ENCODE measurements around the gene FAM120AOS.

Gene FAM120AOS

DNA sequence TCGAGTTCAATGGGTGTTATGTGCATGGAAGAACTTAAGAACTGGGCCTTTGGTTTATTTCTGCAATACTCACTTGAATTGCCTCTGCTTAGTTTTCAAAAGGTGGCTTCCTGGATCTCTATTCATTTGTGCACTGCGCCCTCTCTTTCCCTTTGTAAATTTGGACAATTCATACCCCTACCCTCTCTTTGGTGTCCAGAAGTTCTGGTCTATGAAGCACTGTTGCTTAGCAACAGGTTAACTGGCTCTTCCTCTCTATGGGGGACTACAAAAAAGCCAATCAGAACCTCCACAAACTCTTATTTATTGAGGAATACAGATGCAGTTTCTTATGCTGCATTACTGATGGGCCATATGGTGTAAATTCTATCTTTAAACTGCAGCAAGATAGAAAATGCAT is 15.4 kb downstream of the FAM120AOS start:
- no peak for DNase-seq (ENCODE audit: low read depth)

GRCh38 chr9:93436655-93437407 is 16.6 kb downstream of the FAM120AOS start:
- no peak for DNase-seq (ENCODE audit: low read depth)

GRCh38 chr9:93436218-93436617 is 17.2 kb downstream of the FAM120AOS start:
- DNase-seq (ENCODE audit: low read depth): no peak

DNA sequence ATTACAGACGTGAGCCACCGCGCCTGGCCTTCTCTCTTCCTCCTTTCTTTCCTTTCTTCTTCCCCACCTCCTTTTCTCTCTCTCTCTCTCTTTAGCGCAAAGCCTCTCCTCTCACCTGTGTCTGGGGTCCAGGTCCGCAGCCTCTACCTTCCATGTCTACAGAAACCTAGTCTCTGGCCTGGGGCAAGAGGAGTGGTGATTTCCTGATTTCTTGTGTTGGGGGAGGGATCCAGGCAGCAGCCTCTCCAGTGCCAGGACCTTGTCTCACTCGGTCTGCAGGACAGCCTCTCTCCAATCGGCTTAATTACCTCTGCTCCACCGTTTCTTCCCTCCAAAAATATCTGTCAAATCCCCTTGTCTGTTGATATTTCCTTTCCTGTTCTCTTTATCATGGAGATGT is 18.0 kb downstream of the FAM120AOS start:
- no peak for DNase-seq (ENCODE audit: low read depth)

GRCh38 chr9:93434056-93434455 is 19.3 kb downstream of the FAM120AOS start:
- no peak for DNase-seq (ENCODE audit: low read depth)

GRCh38 chr9:93432964-93433363 is 20.4 kb downstream of the FAM120AOS start:
- no peak for DNase-seq (ENCODE audit: low read depth)

- DNase-seq (ENCODE audit: low read depth): no peak
Observed at GRCh38 chr9:93431539-93432105, 21.8 kb downstream of the FAM120AOS start.

DNA sequence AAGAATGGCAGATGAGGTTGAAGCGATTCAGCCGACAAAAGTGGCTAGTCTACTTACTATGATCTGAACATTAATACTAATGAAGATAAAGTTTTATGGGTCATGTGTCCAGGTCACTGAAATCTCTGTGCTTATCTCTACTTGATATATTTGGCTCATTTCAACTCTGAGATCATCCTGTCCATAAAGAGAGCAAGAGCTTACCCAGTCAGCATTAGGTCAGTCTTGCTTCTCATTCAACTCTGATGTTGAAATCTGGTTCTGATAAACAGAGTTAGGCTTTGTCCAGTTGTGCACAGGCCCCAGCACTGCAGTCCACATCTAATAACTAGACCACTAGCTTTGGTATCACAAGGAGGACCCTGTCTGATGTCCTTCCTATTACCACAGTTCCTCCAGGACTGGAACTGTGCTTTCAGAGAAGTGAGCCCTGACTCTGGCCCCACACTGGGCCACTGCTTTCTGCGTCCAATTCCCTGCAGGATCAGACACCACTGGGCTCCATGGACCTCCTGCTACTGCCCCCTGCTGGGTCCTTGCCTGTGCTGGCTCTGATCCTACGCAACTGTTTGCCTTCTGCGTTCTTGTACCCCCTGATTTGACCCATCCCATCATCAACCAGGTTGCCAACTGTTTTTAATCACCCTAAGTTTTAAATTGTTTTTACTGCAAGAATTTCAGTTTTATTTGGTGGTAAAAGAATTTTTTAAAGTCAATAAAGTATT is 25.6 kb downstream of the FAM120AOS start:
- DNase-seq (ENCODE audit: low read depth): no peak

DNA sequence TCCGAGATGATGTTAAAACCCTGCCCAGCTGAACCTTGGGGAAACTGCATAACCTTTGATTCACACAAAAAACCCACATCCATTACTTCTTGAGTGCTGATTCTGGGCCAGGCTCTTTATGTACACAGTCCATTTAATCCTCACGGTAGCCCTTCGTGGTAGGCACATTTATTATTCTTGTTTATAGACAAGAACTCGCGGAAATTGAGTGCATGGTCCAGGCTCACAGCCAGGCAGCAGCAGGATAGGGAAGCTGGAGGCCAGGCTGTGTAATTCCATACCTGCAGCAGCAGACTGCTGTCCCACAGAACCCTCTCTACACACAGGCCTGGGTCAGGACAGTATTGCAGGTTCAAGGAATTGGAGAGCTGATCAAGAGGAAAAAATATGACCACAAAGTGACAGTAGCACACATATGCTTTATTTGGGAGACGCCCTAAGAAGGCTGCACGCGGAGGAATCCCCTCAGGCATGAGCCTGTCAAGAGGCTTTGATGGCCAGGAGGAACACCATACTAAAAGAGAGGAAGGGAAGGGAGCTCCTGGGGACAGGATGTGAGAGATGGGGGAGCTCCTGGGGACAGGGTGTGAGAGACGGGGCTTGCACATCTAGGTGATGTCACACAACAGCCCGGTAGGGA is 30.3 kb downstream of the FAM120AOS start:
- no peak for DNase-seq (ENCODE audit: low read depth)

GRCh38 chr9:93419023-93419422 is 34.4 kb downstream of the FAM120AOS start:
- DNase-seq (ENCODE audit: low read depth): no peak

DNA sequence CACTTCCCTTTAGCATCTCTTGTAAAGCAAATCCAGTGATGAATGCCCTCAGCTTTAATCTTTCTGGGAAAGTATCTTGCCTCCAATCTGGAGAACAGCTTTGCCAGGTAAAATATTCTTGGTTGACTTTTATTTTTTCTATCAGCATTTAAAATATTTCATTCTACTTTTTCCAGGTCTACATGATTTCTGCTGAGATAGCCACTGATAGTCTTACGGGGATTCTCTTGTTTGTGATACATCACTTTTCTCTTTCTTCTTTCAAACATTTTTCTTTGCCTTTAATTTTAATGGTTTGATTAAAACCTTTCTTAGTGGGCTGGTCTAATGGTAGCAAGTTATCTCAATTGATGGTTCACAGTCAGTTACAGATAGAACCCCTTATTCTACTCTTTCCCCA is 35.8 kb downstream of the FAM120AOS start:
- DNase-seq (ENCODE audit: low read depth): no peak

- no peak for DNase-seq (ENCODE audit: low read depth)
Observed at GRCh38 chr9:93416530-93417235, 36.7 kb downstream of the FAM120AOS start.

DNA sequence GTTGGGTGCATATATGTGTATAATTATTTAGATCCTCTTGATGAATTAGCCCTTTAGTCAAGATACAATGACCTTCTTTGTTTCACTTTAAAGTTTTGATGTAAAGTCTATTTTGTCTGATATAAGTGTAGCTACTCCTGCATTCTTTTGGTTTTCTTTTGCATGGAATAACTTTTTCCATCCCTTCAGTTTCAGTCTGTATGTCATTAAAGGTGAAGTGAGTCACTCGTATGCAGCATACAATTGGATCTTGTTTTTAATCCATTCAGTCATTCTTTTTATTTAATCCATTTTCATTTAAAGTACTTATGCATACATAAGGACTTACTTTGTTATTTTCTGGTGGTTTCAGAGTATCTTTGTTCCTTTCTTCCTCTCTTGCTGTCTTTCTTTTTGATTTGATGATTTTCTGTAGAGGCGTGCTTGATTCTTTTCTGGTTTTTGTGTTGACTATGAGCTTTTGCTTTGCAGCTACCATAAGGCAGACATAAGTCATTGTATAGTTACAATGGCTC is 38.1 kb downstream of the FAM120AOS start:
- DNase-seq (ENCODE audit: low read depth): no peak

DNA sequence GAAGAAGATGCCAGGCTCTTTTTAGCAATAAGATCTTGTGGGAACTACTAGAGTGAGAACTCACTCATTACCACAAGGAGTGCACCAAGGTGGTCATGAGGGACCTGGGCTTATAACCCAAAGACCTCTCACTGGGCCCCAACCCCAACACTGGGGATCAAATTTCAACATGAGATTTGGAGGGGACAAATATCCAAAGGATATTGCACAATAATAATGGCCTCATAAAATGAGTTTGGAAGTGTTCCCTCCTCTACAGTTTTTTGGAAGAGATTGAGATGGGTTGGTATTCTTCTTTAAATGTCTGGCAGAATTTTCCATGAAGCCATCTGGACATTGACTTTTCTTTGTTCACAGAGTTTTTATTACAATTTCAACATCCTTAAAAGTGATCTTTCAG is 39.9 kb downstream of the FAM120AOS start:
- DNase-seq (ENCODE audit: low read depth): no peak

- no peak for DNase-seq (ENCODE audit: low read depth)
Observed at GRCh38 chr9:93406371-93406770, 47.0 kb downstream of the FAM120AOS start.

DNA sequence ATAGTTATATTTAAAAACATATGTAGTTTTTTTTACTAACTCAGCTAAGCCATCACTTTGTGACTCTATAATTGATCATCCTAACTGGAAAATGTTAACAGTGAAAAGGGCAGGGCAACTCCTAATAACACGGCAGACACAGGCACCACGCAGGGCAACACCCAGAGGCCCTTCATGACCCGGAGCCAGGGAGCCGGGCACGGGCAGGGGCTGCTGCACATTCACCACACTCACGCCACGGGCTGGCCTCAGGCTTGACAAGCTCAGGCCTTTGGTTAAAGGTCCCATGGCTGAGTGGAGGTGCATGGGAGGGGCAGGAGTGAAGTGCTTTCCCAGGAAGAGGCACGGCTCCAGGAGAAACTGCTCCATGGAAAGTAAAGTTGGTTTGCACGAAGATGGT is 54.9 kb downstream of the FAM120AOS start:
- DNase-seq (ENCODE audit: low read depth): no peak

- DNase-seq (ENCODE audit: low read depth): no peak
Observed at GRCh38 chr9:93397661-93398373, 55.6 kb downstream of the FAM120AOS start.
